IMR-90 (cell line): ENCODE results near the gene RIPK4. TPM values are rescaled to one million over a fixed set of nuclear protein-coding genes. Genes with fewer than 3 reads are reported as not detected.
A peak's percentile ranks its signal among the peaks of the same experiment; 100 is the strongest.

ENCODE experiments used
- ATAC-seq: fragments of 200-7000 bp; cut with Tn5 transposase; 2 replicates; pipeline ENCODE4 v1.9.1; 2020; ENCODE audit warnings: low read depth, mild to moderate bottlenecking, moderate library complexity
- BruUV-seq: library from RNA; stranded (reverse); fragments of 400-500 nt; replicated peaks from 2 replicates; lab custom pipeline; 2021; lab: Mats Ljungman, UMichigan
- CTCF ChIA-PET: fragments of 300-600 bp; formaldehyde crosslinking; extraction: SDS; loops from one replicate; lab custom pipeline; 2021; ENCODE audit warnings: antibody characterized with exemption; lab: Yijun Ruan, JAX
- POLR2A ChIA-PET: fragments of 300-600 bp; sonication (Branson Sonifier 250); formaldehyde crosslinking; loops from one replicate; lab custom pipeline; 2022; ENCODE audit warnings: antibody characterized with exemption; ENCODE audit not compliant: unreplicated experiment; lab: Charles Lee
- DNase-seq: peaks from one replicate; pipeline ENCODE4 v3.0.0; 2013
- H2AFZ ChIP-seq: replicated peaks from 2 replicates; pipeline ENCODE3; 2013; ENCODE audit warnings: low read length, mild to moderate bottlenecking; ENCODE audit not compliant: poor library complexity
- H2AK5ac ChIP-seq: 2 replicates; pipeline ENCODE4 v1.6.1; 2013; ENCODE audit warnings: low read depth, low read length, inconsistent platforms
- H2AK9ac ChIP-seq: replicated peaks from 2 replicates; pipeline ENCODE3; 2013; ENCODE audit warnings: mild to moderate bottlenecking, low read depth, low read length, moderate library complexity; ENCODE audit not compliant: poor library complexity
- H2BK120ac ChIP-seq: 2 replicates; pipeline ENCODE4 v1.6.1; 2013; ENCODE audit warnings: low read depth, low read length, inconsistent platforms
- H2BK15ac ChIP-seq: 3 replicates; pipeline ENCODE4 v1.6.1; 2013; ENCODE audit warnings: low read depth, low read length, inconsistent platforms
- H2BK20ac ChIP-seq: 2 replicates; pipeline ENCODE4 v1.6.1; 2013; ENCODE audit warnings: low read depth, mild to moderate bottlenecking, inconsistent platforms, low read length, moderate library complexity
- H2BK5ac ChIP-seq: 2 replicates; pipeline ENCODE4 v1.6.1; 2013; ENCODE audit warnings: mild to moderate bottlenecking, low read depth, low read length, inconsistent platforms; ENCODE audit not compliant: poor library complexity, severe bottlenecking
- H3K14ac ChIP-seq: replicated peaks from 2 replicates; pipeline ENCODE4 v1.6.1; 2013; ENCODE audit warnings: low read depth, low read length, inconsistent platforms
- H3K18ac ChIP-seq: 2 replicates; pipeline ENCODE4 v1.6.1; 2013; ENCODE audit warnings: low read depth, low read length, control low read depth
- H3K23ac ChIP-seq: 2 replicates; pipeline ENCODE4 v1.6.1; 2013; ENCODE audit warnings: low read depth, low read length, inconsistent platforms
- H3K27ac ChIP-seq: 2 replicates; pipeline ENCODE4 v1.5.1; 2013; ENCODE audit warnings: mild to moderate bottlenecking, control low read depth, low read length; ENCODE audit not compliant: insufficient read depth
- H3K27me3 ChIP-seq: 2 replicates; pipeline ENCODE4 v1.6.1; 2013; ENCODE audit warnings: low read length; ENCODE audit not compliant: control insufficient read depth, insufficient read depth
- H3K36me3 ChIP-seq: 2 replicates; pipeline ENCODE4 v1.6.1; 2013; ENCODE audit warnings: low read length, mixed read lengths; ENCODE audit not compliant: control insufficient read depth, insufficient read depth
- H3K4ac ChIP-seq: 2 replicates; pipeline ENCODE4 v1.6.1; 2013; ENCODE audit warnings: low read depth, low read length, inconsistent platforms
- H3K4me1 ChIP-seq: 2 replicates; pipeline ENCODE4 v1.6.1; 2013; ENCODE audit warnings: low read length, mixed read lengths; ENCODE audit not compliant: control insufficient read depth, insufficient read depth
- H3K4me2 ChIP-seq: 2 replicates; pipeline ENCODE4 v1.6.1; 2013; ENCODE audit warnings: low read depth, mild to moderate bottlenecking, control low read depth, low read length, moderate library complexity
- H3K4me3 ChIP-seq: 2 replicates; pipeline ENCODE4 v1.5.1; 2013; ENCODE audit warnings: low read depth, mild to moderate bottlenecking, control low read depth, low read length, moderate library complexity; ENCODE audit not compliant: insufficient read depth
- H3K56ac ChIP-seq: 2 replicates; pipeline ENCODE4 v1.6.1; 2013; ENCODE audit warnings: low read length, inconsistent platforms; ENCODE audit not compliant: insufficient read depth; ENCODE audit errors: extremely low read depth
- H3K79me1 ChIP-seq, 2 experiments: 2 replicates each; pipeline ENCODE4 v1.6.1; 2013; ENCODE audit warnings: low read length in 2 of 2, inconsistent platforms in 1 of 2, low read depth in 1 of 2
- H3K9ac ChIP-seq: 2 replicates; pipeline ENCODE4 v1.6.1; 2013; ENCODE audit warnings: low read depth, low read length, control low read depth
- H3K9me1 ChIP-seq: 2 replicates; pipeline ENCODE4 v1.6.1; 2013; ENCODE audit warnings: low read length, inconsistent platforms; ENCODE audit not compliant: insufficient read depth
- H3K9me3 ChIP-seq: 2 replicates; pipeline ENCODE4 v1.6.1; 2013; ENCODE audit warnings: low read length; ENCODE audit not compliant: control insufficient read depth, insufficient read depth
- H4K20me1 ChIP-seq: 2 replicates; pipeline ENCODE4 v1.6.1; 2013; ENCODE audit warnings: low read length, inconsistent platforms; ENCODE audit not compliant: insufficient read depth
- H4K5ac ChIP-seq: 2 replicates; pipeline ENCODE4 v1.6.1; 2013; ENCODE audit warnings: mild to moderate bottlenecking, low read depth, low read length, control low read depth
- H4K8ac ChIP-seq, 2 experiments: 2 replicates each; pipeline ENCODE4 v1.6.1; 2013; ENCODE audit warnings: low read depth in 2 of 2, low read length in 2 of 2, control low read depth in 1 of 2, inconsistent platforms in 1 of 2
- H4K91ac ChIP-seq: 2 replicates; pipeline ENCODE4 v1.6.1; 2013; ENCODE audit warnings: low read depth, low read length, inconsistent platforms; ENCODE audit not compliant: insufficient read depth
- BHLHE40 ChIP-seq: fragments of 150-350 bp; IDR thresholded peaks from 2 replicates; pipeline ENCODE4 v1.6.1; 2016; ENCODE audit warnings: mild to moderate bottlenecking, low read depth, low read length
- CEBPB ChIP-seq: IDR thresholded peaks from 2 replicates; pipeline ENCODE4 v1.6.1; 2012; ENCODE audit warnings: low read depth, low read length, improper control_type of control experiment
- CTCF ChIP-seq: conservative IDR thresholded peaks from 2 replicates; pipeline ENCODE4 v1.5.1; 2012; ENCODE audit warnings: mild to moderate bottlenecking, low read depth, low read length, improper control_type of control experiment
- MAFK ChIP-seq: IDR thresholded peaks from 2 replicates; pipeline ENCODE4 v1.6.1; 2012; ENCODE audit warnings: low read depth, low read length, improper control_type of control experiment
- MAZ ChIP-seq: IDR thresholded peaks from 2 replicates; pipeline ENCODE4 v1.6.1; 2012; ENCODE audit warnings: low read depth, mild to moderate bottlenecking, low read length, improper control_type of control experiment, moderate library complexity, borderline replicate concordance
- MXI1 ChIP-seq: IDR thresholded peaks from 2 replicates; pipeline ENCODE4 v1.6.1; 2012; ENCODE audit warnings: low read depth, mild to moderate bottlenecking, low read length, moderate library complexity, borderline replicate concordance
- NFE2L2 ChIP-seq: fragments of 150-350 bp; IDR thresholded peaks from 2 replicates; pipeline ENCODE4 v1.6.1; 2016; ENCODE audit warnings: low read depth, mild to moderate bottlenecking, low read length
- POLR2A ChIP-seq: IDR thresholded peaks from 2 replicates; pipeline ENCODE4 v1.6.1; 2012; ENCODE audit warnings: mild to moderate bottlenecking, low read depth, low read length
- RAD21 ChIP-seq: IDR thresholded peaks from 2 replicates; pipeline ENCODE4 v1.6.1; 2012; ENCODE audit warnings: low read length, improper control_type of control experiment
- RCOR1 ChIP-seq: IDR thresholded peaks from 2 replicates; pipeline ENCODE4 v1.6.1; 2012; ENCODE audit warnings: mild to moderate bottlenecking, low read length, improper control_type of control experiment; ENCODE audit not compliant: insufficient replicate concordance
- RFX5 ChIP-seq: IDR thresholded peaks from 2 replicates; pipeline ENCODE4 v1.8.0; 2012; ENCODE audit warnings: low read depth, mild to moderate bottlenecking, low read length, moderate library complexity
- SMC3 ChIP-seq: fragments of 150-350 bp; IDR thresholded peaks from 2 replicates; pipeline ENCODE4 v1.6.1; 2016; ENCODE audit warnings: low read depth, mild to moderate bottlenecking, antibody characterized with exemption, low read length, moderate library complexity
- WGBS, 2 experiments: methylation state at CpG; one replicate each; pipeline versions ENCODE4 v1.1.5 to v1.1.7; 2013; ENCODE audit warnings: missing lambda C conversion rate in 2 of 2; ENCODE audit not compliant: insufficient read length in 1 of 2; ENCODE audit errors: extremely low coverage in 2 of 2; 5-methylcytosine and 5-hydroxymethylcytosine counted together
- dilution Hi-C: fragments of 300-500 bp; cut with HindIII; formaldehyde crosslinking; loops from one replicate; pipeline ENCODE4 v1.14.3; 2018; ENCODE audit warnings: low sequenced_read_pairs; ENCODE audit not compliant: unreplicated experiment
- in situ Hi-C: fragments of 300-500 bp; cut with MboI; formaldehyde crosslinking; loops from 3 replicates; pipeline ENCODE4 v1.14.3; 2019; ENCODE audit warnings: low sequenced_read_pairs, inconsistent platforms, mixed read lengths
- intact Hi-C: fragments of 100-400 bp; cut with micrococcal nuclease; formaldehyde crosslinking; loops from 2 replicates; pipeline ENCODE4 v1.10.0; 2022
- polyA plus RNA-seq, 3 experiments: library from polyadenylated mRNA; depleted of rRNA; stranded (reverse); fragments of >200 nt; gene quantifications; 2 replicates each; pipeline ENCODE4 v1.2.3, GENCODE V29; 2012; ENCODE audit warnings: low replicate concordance in 1 of 3
- total RNA-seq: library from RNA; depleted of rRNA; stranded (reverse); fragments of >200 nt; gene quantifications from 2 replicates; pipeline ENCODE4 v1.2.3, GENCODE V29; 2012
- TF ChIP-seq, protein P1 (sequence below): fragments of 150-350 bp; IDR thresholded peaks from 2 replicates; pipeline ENCODE4 v1.6.1; 2016; ENCODE audit warnings: low read depth, mild to moderate bottlenecking, low read length, moderate library complexity, borderline replicate concordance
- TF ChIP-seq, protein P2 (sequence below): fragments of 150-350 bp; IDR thresholded peaks from 2 replicates; pipeline ENCODE4 v1.6.1; 2017; ENCODE audit warnings: mild to moderate bottlenecking, antibody characterized with exemption, low read length, low read depth

The RIPK4 gene
- total and polyA plus RNA-seq, 2 of the 4 experiments (the other 2 are of a cell fraction), result under 0.01 to 0.03 TPM

GRCh38 chr21:41777951-41778815 lies 11.3 kb upstream of the RIPK4 start:
- TF ChIP-seq BHLHE40, result no peak
- TF ChIP-seq MAFK, result no peak
- TF ChIP-seq MXI1, result no peak
- no peak for TF ChIP-seq NFE2L2
- no peak for TF ChIP-seq POLR2A
- TF ChIP-seq RFX5, result no peak
- TF ChIP-seq MAZ, result no peak
- TF ChIP-seq CTCF, result peak; percentile 73
- TF ChIP-seq RAD21, result peak; percentile 80
- peak; percentile 80 for TF ChIP-seq SMC3
- TF ChIP-seq, protein P1, sequence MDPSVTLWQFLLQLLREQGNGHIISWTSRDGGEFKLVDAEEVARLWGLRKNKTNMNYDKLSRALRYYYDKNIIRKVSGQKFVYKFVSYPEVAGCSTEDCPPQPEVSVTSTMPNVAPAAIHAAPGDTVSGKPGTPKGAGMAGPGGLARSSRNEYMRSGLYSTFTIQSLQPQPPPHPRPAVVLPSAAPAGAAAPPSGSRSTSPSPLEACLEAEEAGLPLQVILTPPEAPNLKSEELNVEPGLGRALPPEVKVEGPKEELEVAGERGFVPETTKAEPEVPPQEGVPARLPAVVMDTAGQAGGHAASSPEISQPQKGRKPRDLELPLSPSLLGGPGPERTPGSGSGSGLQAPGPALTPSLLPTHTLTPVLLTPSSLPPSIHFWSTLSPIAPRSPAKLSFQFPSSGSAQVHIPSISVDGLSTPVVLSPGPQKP, result no peak
- TF ChIP-seq, protein P2, sequence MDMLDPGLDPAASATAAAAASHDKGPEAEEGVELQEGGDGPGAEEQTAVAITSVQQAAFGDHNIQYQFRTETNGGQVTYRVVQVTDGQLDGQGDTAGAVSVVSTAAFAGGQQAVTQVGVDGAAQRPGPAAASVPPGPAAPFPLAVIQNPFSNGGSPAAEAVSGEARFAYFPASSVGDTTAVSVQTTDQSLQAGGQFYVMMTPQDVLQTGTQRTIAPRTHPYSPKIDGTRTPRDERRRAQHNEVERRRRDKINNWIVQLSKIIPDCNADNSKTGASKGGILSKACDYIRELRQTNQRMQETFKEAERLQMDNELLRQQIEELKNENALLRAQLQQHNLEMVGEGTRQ, result no peak
- no peak for TF ChIP-seq RCOR1
- no peak for TF ChIP-seq CEBPB
- Histone ChIP-seq H3K56ac (no peak overlapping the region), H3K27me3 (peaks cover 57% of the 10 kb centered on the region), H2AK5ac (no peak overlapping the region), H2BK20ac (no peak overlapping the region), H3K18ac (no peak overlapping the region), H3K14ac (no peak overlapping the region), H3K79me1 (no peaks in the 10 kb centered on the region), H2AFZ (no peak overlapping the region), H3K27ac (no peak overlapping the region), H3K4ac (no peak overlapping the region), H3K23ac (no peak overlapping the region), H4K5ac (no peak overlapping the region), H3K4me2 (no peak overlapping the region), H3K4me3 (no peak overlapping the region), H3K9ac (no peak overlapping the region), H4K8ac (no peak overlapping the region), H3K4me1 (no peaks in the 10 kb centered on the region), H2BK120ac (no peak overlapping the region), H4K91ac (no peak overlapping the region), H2BK15ac (no peak overlapping the region), H3K9me1 (no peaks in the 10 kb centered on the region), H2BK5ac (no peak overlapping the region), H2AK9ac (no peak overlapping the region), H4K20me1 (no peaks in the 10 kb centered on the region), H3K9me3 (0 out of 2 replicates have a peak, but pooled peaks cover 2% of the 10 kb centered on the region), H3K36me3 (no peaks in the 10 kb centered on the region)
- peak; percentile 96 for ATAC-seq
- peak; percentile 69 for DNase-seq
- ChIA-PET POLR2A (no interaction called here), CTCF (interaction anchor here (0.6 to 6.9 kb wide), 7 partner anchors 9 to 496 kb away, joined by 3 to 61 read pairs (median 4); no protein-coding TSS in a partner anchor)
- dilution Hi-C loops, result no loop called here
- intact Hi-C loops, result loop anchor here (1.0 kb wide), 2 partner anchors 166 to 495 kb away; no protein-coding TSS in a partner anchor
- no TSS peak for BruUV-seq
- 41% methylated on average over 17 of the region's 45 CpGs; no CpG with 5 or more reads in 1 of the 2 experiments for WGBS, 2 experiments
- in situ Hi-C loops, result loop anchor here (25.0 kb wide), 1 partner anchor 491 kb away; no protein-coding TSS in a partner anchor
